ENCODE data around the gene ARHGEF26. TPM values are rescaled to one million over a fixed set of nuclear protein-coding genes. Genes with fewer than 3 reads are reported as not detected.

ARHGEF26 gene
- total and polyA plus RNA-seq, 3 donors from 2014 or later: 14.7 to 33.0 (median 24.8) TPM

- Histone ChIP-seq H3K27ac (no peak overlapping the region), H3K4me3 (no peak overlapping the region), H3K36me3 (ENCODE audit: low read depth, missing control alignments) (no peaks in the 10 kb centered on the region), H3K4me1 (no peaks in the 10 kb centered on the region), H3K27me3 (no peaks in the 10 kb centered on the region), H3K9me3 (no peaks in the 10 kb centered on the region)
- TF ChIP-seq POLR2A (IDR thresholded peaks at IDR 0.05) (no peak), CTCF (IDR thresholded peaks at IDR 0.05) (no peak)
- intact Hi-C loops (cut with DNase I; ENCODE audit: low total_unique reads): no loop called here
- no peak for DNase-seq
- 55 to 83% methylated on average over 5 of the region's 5 CpGs for WGBS, 2 donors
Observed at GRCh38 chr3:154113609-154114008, 7.6 kb upstream of the ARHGEF26 start.

GRCh38 chr3:154115332-154115731 lies 5.9 kb upstream of the ARHGEF26 start:
- intact Hi-C loops (cut with DNase I; ENCODE audit: low total_unique reads): no loop called here
- Histone ChIP-seq H3K27ac (no peak overlapping the region), H3K36me3 (ENCODE audit: low read depth, missing control alignments) (no peaks in the 10 kb centered on the region), H3K4me3 (no peak overlapping the region), H3K4me1 (no peaks in the 10 kb centered on the region), H3K9me3 (no peaks in the 10 kb centered on the region), H3K27me3 (no peaks in the 10 kb centered on the region)
- DNase-seq: no peak
- TF ChIP-seq CTCF (IDR thresholded peaks at IDR 0.05): no peak
- 92 to 95% methylated on average over 2 of the region's 2 CpGs for WGBS, 2 donors

GRCh38 chr3:154119951-154120350 lies 1.2 kb upstream of the ARHGEF26 start:
- Histone ChIP-seq H3K27ac (no peak overlapping the region), H3K4me1 (no peaks in the 10 kb centered on the region), H3K4me3 (no peak overlapping the region), H3K27me3 (no peaks in the 10 kb centered on the region), H3K36me3 (ENCODE audit: low read depth, missing control alignments) (no peaks in the 10 kb centered on the region), H3K9me3 (no peaks in the 10 kb centered on the region)
- WGBS, 2 donors: 50 to 66% methylated on average over 2 of the region's 2 CpGs
- no peak for DNase-seq
- intact Hi-C loops (cut with DNase I; ENCODE audit: low total_unique reads): no loop called here
- TF ChIP-seq CTCF (IDR thresholded peaks at IDR 0.05): no peak
- TF ChIP-seq POLR2A (IDR thresholded peaks at IDR 0.05): no peak

GRCh38 chr3:154121701-154122551 lies 736 bp downstream of the ARHGEF26 start:
- DNase-seq: peak; percentile 51
- intact Hi-C loops (cut with DNase I; ENCODE audit: low total_unique reads): no loop called here
- H3K4me3 ChIP-seq: peak overlapping the region; percentile 82 to 83
- no peaks in the 10 kb centered on the region for H3K27me3 ChIP-seq
- peak overlapping the region; percentile 67 to 81 for H3K27ac ChIP-seq
- H3K36me3 ChIP-seq (ENCODE audit: low read depth, missing control alignments): no peaks in the 10 kb centered on the region
- H3K9me3 ChIP-seq: no peaks in the 10 kb centered on the region
- no peaks in the 10 kb centered on the region for H3K4me1 ChIP-seq
- WGBS, 2 donors: 0 to 1% methylated on average over 27 to 76 of the region's 76 CpGs
- TF ChIP-seq CTCF (IDR thresholded peaks at IDR 0.05): no peak
- TF ChIP-seq POLR2A (IDR thresholded peaks at IDR 0.05): no peak

- no peaks in the 10 kb centered on the region for H3K4me1 ChIP-seq
- no peaks in the 10 kb centered on the region for H3K27me3 ChIP-seq
- peak overlapping the region; percentile 67 to 81 for H3K27ac ChIP-seq
- no peaks in the 10 kb centered on the region for H3K9me3 ChIP-seq
- peak overlapping the region; percentile 82 to 83 for H3K4me3 ChIP-seq
- H3K36me3 ChIP-seq (ENCODE audit: low read depth, missing control alignments): no peaks in the 10 kb centered on the region
- intact Hi-C loops (cut with DNase I; ENCODE audit: low total_unique reads): no loop called here
- no peak for TF ChIP-seq CTCF (IDR thresholded peaks at IDR 0.05)
- no peak for TF ChIP-seq POLR2A (IDR thresholded peaks at IDR 0.05)
- DNase-seq: peak; percentile 19
- WGBS, 2 donors: 1 to 6% methylated on average over 16 to 18 of the region's 18 CpGs
Observed at GRCh38 chr3:154122552-154122911, 1.3 kb downstream of the ARHGEF26 start.
